GM15510 (cell line): ENCODE results near the gene TOE1.

Source experiments
- POLR2A ChIP-seq: IDR thresholded peaks from 3 replicates; pipeline ENCODE4 v1.6.1; 2011; ENCODE audit warnings: borderline replicate concordance; ENCODE audit not compliant: insufficient read length; ENCODE audit errors: extremely low read depth

TOE1 gene

GRCh38 chr1:45335855-45336324 lies 4.1 kb upstream of the TOE1 start:
- TF ChIP-seq POLR2A, result no peak

- no peak for TF ChIP-seq POLR2A
These were observed 2.2 kb upstream of the TOE1 start for GRCh38 chr1:45337630-45338325.

- TF ChIP-seq POLR2A, result no peak
These were observed 971 bp downstream of the TOE1 start for GRCh38 chr1:45340816-45341466.

- TF ChIP-seq POLR2A, result no peak
These were observed 4.5 kb downstream of the TOE1 start for GRCh38 chr1:45344499-45344898.

GRCh38 chr1:45345014-45345413 lies 5.0 kb downstream of the TOE1 start:
- TF ChIP-seq POLR2A, result no peak

- no peak for TF ChIP-seq POLR2A
These were observed 6.5 kb downstream of the TOE1 start for GRCh38 chr1:45346473-45346872.

GRCh38 chr1:45348020-45348419 lies 8.1 kb downstream of the TOE1 start:
- TF ChIP-seq POLR2A, result no peak

- TF ChIP-seq POLR2A, result no peak
These were observed 8.6 kb downstream of the TOE1 start for GRCh38 chr1:45348609-45348965.

- TF ChIP-seq POLR2A, result no peak
These were observed 9.2 kb downstream of the TOE1 start for GRCh38 chr1:45348966-45349677.

- TF ChIP-seq POLR2A, result no peak
These were observed 11.5 kb downstream of the TOE1 start for GRCh38 chr1:45351508-45351907.

- no peak for TF ChIP-seq POLR2A
These were observed 13.7 kb downstream of the TOE1 start for GRCh38 chr1:45353685-45354084.

GRCh38 chr1:45354838-45355237 lies 14.9 kb downstream of the TOE1 start:
- TF ChIP-seq POLR2A, result no peak

- no peak for TF ChIP-seq POLR2A
These were observed 15.7 kb downstream of the TOE1 start for GRCh38 chr1:45355683-45356082.

GRCh38 chr1:45356186-45356585 lies 16.2 kb downstream of the TOE1 start:
- TF ChIP-seq POLR2A, result no peak

- no peak for TF ChIP-seq POLR2A
These were observed 20.0 kb downstream of the TOE1 start for GRCh38 chr1:45359882-45360513.

- TF ChIP-seq POLR2A, result no peak
These were observed 24.3 kb downstream of the TOE1 start for GRCh38 chr1:45364294-45364693.

GRCh38 chr1:45365051-45365450 lies 25.1 kb downstream of the TOE1 start:
- TF ChIP-seq POLR2A, result no peak
